H9 (cell line): Measurements from ENCODE around the gene PIAS1. TPM values are rescaled to one million over a fixed set of nuclear protein-coding genes. Genes with fewer than 3 reads are reported as not detected.

Source experiments
- DNase-seq: peaks from one replicate; pipeline ENCODE4 v3.0.0-alpha.2; 2017
- H2AFZ ChIP-seq: one replicate; pipeline ENCODE4 v1.6.1; 2013; ENCODE audit warnings: mild to moderate bottlenecking, low read length, control low read depth, moderate library complexity
- H2AK5ac ChIP-seq: 2 replicates; pipeline ENCODE4 v1.6.1; 2013; ENCODE audit warnings: low read length, control low read depth, mixed read lengths; ENCODE audit not compliant: insufficient read length
- H2BK120ac ChIP-seq: one replicate; pipeline ENCODE4 v1.6.1; 2013; ENCODE audit warnings: low read depth, mild to moderate bottlenecking, low read length, control low read depth, inconsistent platforms; ENCODE audit not compliant: poor library complexity, severe bottlenecking
- H2BK12ac ChIP-seq: 2 replicates; pipeline ENCODE4 v1.6.1; 2013; ENCODE audit warnings: low read length, control low read depth, mixed read lengths, low read depth; ENCODE audit not compliant: insufficient read length
- H2BK15ac ChIP-seq: 2 replicates; pipeline ENCODE4 v1.6.1; 2013; ENCODE audit warnings: low read depth, low read length, control low read depth
- H2BK20ac ChIP-seq: one replicate; pipeline ENCODE4 v1.6.1; 2013; ENCODE audit warnings: low read depth, mild to moderate bottlenecking, low read length, control low read depth, inconsistent platforms; ENCODE audit not compliant: poor library complexity, severe bottlenecking
- H2BK5ac ChIP-seq: 2 replicates; pipeline ENCODE4 v1.6.1; 2013; ENCODE audit warnings: low read length, control low read depth, mixed read lengths; ENCODE audit not compliant: insufficient read length
- H3K14ac ChIP-seq: 2 replicates; pipeline ENCODE4 v1.6.1; 2013; ENCODE audit warnings: low read length, control low read depth; ENCODE audit not compliant: insufficient read depth
- H3K18ac ChIP-seq: 2 replicates; pipeline ENCODE4 v1.6.1; 2013; ENCODE audit warnings: low read depth, mild to moderate bottlenecking, mixed read lengths, low read length, control low read depth; ENCODE audit not compliant: insufficient read length
- H3K23ac ChIP-seq: 2 replicates; pipeline ENCODE4 v1.6.1; 2013; ENCODE audit warnings: low read length, control low read depth, mixed read lengths, low read depth; ENCODE audit not compliant: insufficient read length
- H3K23me2 ChIP-seq: 2 replicates; pipeline ENCODE4 v1.6.1; 2013; ENCODE audit warnings: low read depth, mild to moderate bottlenecking, mixed read lengths, low read length, control low read depth; ENCODE audit not compliant: insufficient read length, poor library complexity, severe bottlenecking
- H3K27ac ChIP-seq: 2 replicates; pipeline ENCODE4 v1.5.1; 2013; ENCODE audit warnings: low read length, control low read depth, mixed read lengths, low read depth; ENCODE audit not compliant: insufficient read length
- H3K27me3 ChIP-seq: 2 replicates; pipeline ENCODE4 v1.6.1; 2013; ENCODE audit warnings: low read length, control low read depth, inconsistent platforms; ENCODE audit not compliant: insufficient read depth
- H3K4ac ChIP-seq: 2 replicates; pipeline ENCODE4 v1.6.1; 2013; ENCODE audit warnings: low read depth, mild to moderate bottlenecking, control low read depth, inconsistent platforms, low read length, moderate library complexity
- H3K4me1 ChIP-seq: 2 replicates; pipeline ENCODE4 v1.6.1; 2013; ENCODE audit warnings: low read length, control low read depth, inconsistent platforms; ENCODE audit not compliant: insufficient read depth
- H3K4me2 ChIP-seq: 2 replicates; pipeline ENCODE4 v1.6.1; 2013; ENCODE audit warnings: low read length, control low read depth, mixed read lengths; ENCODE audit not compliant: insufficient read length, insufficient read depth
- H3K56ac ChIP-seq: 2 replicates; pipeline ENCODE4 v1.6.1; 2013; ENCODE audit warnings: low read depth, mild to moderate bottlenecking, mixed read lengths, low read length, control low read depth; ENCODE audit not compliant: insufficient read length
- H3K79me1 ChIP-seq: 2 replicates; pipeline ENCODE4 v1.6.1; 2013; ENCODE audit warnings: low read depth, mild to moderate bottlenecking, moderate library complexity, low read length, control low read depth, inconsistent platforms; ENCODE audit not compliant: insufficient read depth, poor library complexity, severe bottlenecking
- H3K79me2 ChIP-seq: 2 replicates; pipeline ENCODE4 v1.6.1; 2013; ENCODE audit warnings: low read length, control low read depth, inconsistent platforms; ENCODE audit not compliant: insufficient read depth
- H3K9ac ChIP-seq: 2 replicates; pipeline ENCODE4 v1.6.1; 2013; ENCODE audit warnings: low read length, control low read depth, mixed read lengths; ENCODE audit not compliant: insufficient read length; ENCODE audit errors: extremely low read depth
- H3K9me3 ChIP-seq: one replicate; pipeline ENCODE4 v1.6.1; 2013; ENCODE audit warnings: low read depth, low read length, inconsistent platforms; ENCODE audit not compliant: control insufficient read depth
- H3T11ph ChIP-seq: one replicate; pipeline ENCODE4 v1.6.1; 2013; ENCODE audit warnings: mild to moderate bottlenecking, low read length, control low read depth, inconsistent platforms
- H4K20me1 ChIP-seq: one replicate; pipeline ENCODE4 v1.6.1; 2013; ENCODE audit not compliant: control insufficient read depth, insufficient read length, insufficient read depth
- H4K5ac ChIP-seq: 2 replicates; pipeline ENCODE4 v1.6.1; 2013; ENCODE audit warnings: low read depth, mild to moderate bottlenecking, mixed read lengths, low read length, control low read depth; ENCODE audit not compliant: insufficient read length
- H4K8ac ChIP-seq: replicated peaks from 2 replicates; pipeline ENCODE4 v1.6.1; 2013; ENCODE audit warnings: low read length, control low read depth, mixed read lengths, low read depth; ENCODE audit not compliant: insufficient read length
- H4K91ac ChIP-seq: 2 replicates; pipeline ENCODE4 v1.6.1; 2013; ENCODE audit warnings: low read depth, mild to moderate bottlenecking, moderate library complexity, mixed read lengths, low read length, control low read depth; ENCODE audit not compliant: insufficient read length
- H3K27ac Mint-ChIP-seq, 3 experiments: 2 replicates in 2 of 3; 3 replicates in 1 of 3; pipeline ENCODE4 v1.8.0; 2020 to 2021; ENCODE audit warnings: mixed read lengths in 3 of 3, mild to moderate bottlenecking in 1 of 3, moderate library complexity in 1 of 3
- H3K27me3 Mint-ChIP-seq: 2 replicates; pipeline ENCODE4 v1.8.0; 2021; ENCODE audit warnings: low read depth, mild to moderate bottlenecking, moderate library complexity, mixed read lengths
- H3K36me3 Mint-ChIP-seq, 3 experiments: 2 replicates in 2 of 3; 3 replicates in 1 of 3; pipeline ENCODE4 v1.8.0; 2020 to 2021; ENCODE audit warnings: low read depth in 3 of 3, mixed read lengths in 3 of 3; ENCODE audit not compliant: insufficient read depth in 1 of 3
- H3K4me1 Mint-ChIP-seq, 2 experiments: 2 replicates each; pipeline ENCODE4 v1.8.0; 2020; ENCODE audit warnings: mixed read lengths in 2 of 2
- H3K4me3 Mint-ChIP-seq, 2 experiments: 2 replicates in 1 of 2; 3 replicates in 1 of 2; pipeline ENCODE4 v1.8.0; 2020 to 2021; ENCODE audit warnings: mild to moderate bottlenecking in 2 of 2, mixed read lengths in 2 of 2, moderate library complexity in 1 of 2
- H3K9me3 Mint-ChIP-seq, 2 experiments: 2 replicates in 1 of 2; 3 replicates in 1 of 2; pipeline ENCODE4 v1.8.0; 2020; ENCODE audit warnings: mild to moderate bottlenecking in 2 of 2, mixed read lengths in 2 of 2, moderate library complexity in 1 of 2
- WGBS: extraction: QIAGEN DNeasy Blood & Tissue Kit; methylation state at CpG from one replicate; pipeline ENCODE4 v1.1.7; 2013; ENCODE audit warnings: missing lambda C conversion rate, low lambda C conversion rate, mixed read lengths; ENCODE audit not compliant: insufficient read length; ENCODE audit errors: extremely low coverage; 5-methylcytosine and 5-hydroxymethylcytosine counted together
- total RNA-seq: library from RNA; stranded (reverse); gene quantifications from 2 replicates; pipeline ENCODE4 v1.2.1, GENCODE V29; 2021
- TF ChIP-seq, protein P1 (sequence below): fragments of 200-600 bp; sonication (generic); conservative IDR thresholded peaks from 3 replicates; pipeline ENCODE4 v1.8.0; 2021; ENCODE audit warnings: antibody characterized with exemption, mild to moderate bottlenecking

Gene PIAS1
- total RNA-seq, 1 experiment from 2014 or later, result 31.1 TPM

DNA sequence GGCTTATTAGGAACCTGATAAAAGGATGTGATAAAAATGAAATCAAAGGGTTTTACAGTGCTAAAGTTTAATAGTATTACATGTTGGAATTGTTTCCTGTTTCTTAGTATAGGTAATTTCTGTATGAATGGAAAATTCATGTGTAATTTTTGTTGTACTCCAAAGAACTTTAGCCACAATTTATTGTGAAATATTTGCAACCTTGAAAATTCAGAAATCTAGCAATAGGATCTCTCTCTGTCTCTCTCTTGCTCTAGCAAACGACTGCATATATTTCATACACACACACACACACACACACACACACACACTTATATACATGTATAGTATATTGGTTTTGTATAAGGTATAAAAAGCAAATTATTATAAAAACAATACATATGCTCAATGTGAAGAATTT lies 59.6 kb downstream of the PIAS1 start:
- no peaks in the 10 kb centered on the region for H4K20me1 ChIP-seq
- H2BK15ac ChIP-seq, result no peak overlapping the region
- no peak overlapping the region for H4K91ac ChIP-seq
- no peak overlapping the region for H2AFZ ChIP-seq
- H3K18ac ChIP-seq, result no peak overlapping the region
- H3K27ac ChIP-seq, result no peak overlapping the region
- no peak for DNase-seq
- Mint-ChIP-seq H3K27ac (no peak overlapping the region), H3K36me3 (peaks cover 0 to 4% (median 3%) of the 10 kb centered on the region in 3 experiments; a peak in 1 of 7 replicates), H3K9me3 (no peaks in the 10 kb centered on the region), H3K4me1 (no peaks in the 10 kb centered on the region), H3K4me3 (no peak overlapping the region), H3K27me3 (no peaks in the 10 kb centered on the region)
- H3K4me2 ChIP-seq, result no peak overlapping the region
- H3K23ac ChIP-seq, result no peak overlapping the region
- H3K9me3 ChIP-seq, result no peaks in the 10 kb centered on the region
- no peak overlapping the region for H3K4ac ChIP-seq
- H3K79me1 ChIP-seq, result peaks cover 8% of the 10 kb centered on the region
- no peak overlapping the region for H2BK12ac ChIP-seq
- no peaks in the 10 kb centered on the region for H3K27me3 ChIP-seq
- no peak overlapping the region for H3K9ac ChIP-seq
- H2AK5ac ChIP-seq, result no peak overlapping the region
- H3K56ac ChIP-seq, result no peak overlapping the region
- no peaks in the 10 kb centered on the region for H3K23me2 ChIP-seq
- H2BK120ac ChIP-seq, result no peak overlapping the region
- no peak overlapping the region for H2BK5ac ChIP-seq
- H4K8ac ChIP-seq, result no peak overlapping the region
- H3K79me2 ChIP-seq, result no peaks in the 10 kb centered on the region; the same call in 1 of the 2 replicates
- no peak overlapping the region for H4K5ac ChIP-seq
- TF ChIP-seq, protein P1, sequence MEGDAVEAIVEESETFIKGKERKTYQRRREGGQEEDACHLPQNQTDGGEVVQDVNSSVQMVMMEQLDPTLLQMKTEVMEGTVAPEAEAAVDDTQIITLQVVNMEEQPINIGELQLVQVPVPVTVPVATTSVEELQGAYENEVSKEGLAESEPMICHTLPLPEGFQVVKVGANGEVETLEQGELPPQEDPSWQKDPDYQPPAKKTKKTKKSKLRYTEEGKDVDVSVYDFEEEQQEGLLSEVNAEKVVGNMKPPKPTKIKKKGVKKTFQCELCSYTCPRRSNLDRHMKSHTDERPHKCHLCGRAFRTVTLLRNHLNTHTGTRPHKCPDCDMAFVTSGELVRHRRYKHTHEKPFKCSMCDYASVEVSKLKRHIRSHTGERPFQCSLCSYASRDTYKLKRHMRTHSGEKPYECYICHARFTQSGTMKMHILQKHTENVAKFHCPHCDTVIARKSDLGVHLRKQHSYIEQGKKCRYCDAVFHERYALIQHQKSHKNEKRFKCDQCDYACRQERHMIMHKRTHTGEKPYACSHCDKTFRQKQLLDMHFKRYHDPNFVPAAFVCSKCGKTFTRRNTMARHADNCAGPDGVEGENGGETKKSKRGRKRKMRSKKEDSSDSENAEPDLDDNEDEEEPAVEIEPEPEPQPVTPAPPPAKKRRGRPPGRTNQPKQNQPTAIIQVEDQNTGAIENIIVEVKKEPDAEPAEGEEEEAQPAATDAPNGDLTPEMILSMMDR, result no peak
- H3K14ac ChIP-seq, result no peak overlapping the region
- H3K4me1 ChIP-seq, result no peaks in the 10 kb centered on the region
- no CpG with 5 or more reads among the region's 1 CpG for WGBS
- no peak overlapping the region for H3T11ph ChIP-seq
- H2BK20ac ChIP-seq, result no peak overlapping the region
